ENCODE measurements around the gene HDAC8.

DNA sequence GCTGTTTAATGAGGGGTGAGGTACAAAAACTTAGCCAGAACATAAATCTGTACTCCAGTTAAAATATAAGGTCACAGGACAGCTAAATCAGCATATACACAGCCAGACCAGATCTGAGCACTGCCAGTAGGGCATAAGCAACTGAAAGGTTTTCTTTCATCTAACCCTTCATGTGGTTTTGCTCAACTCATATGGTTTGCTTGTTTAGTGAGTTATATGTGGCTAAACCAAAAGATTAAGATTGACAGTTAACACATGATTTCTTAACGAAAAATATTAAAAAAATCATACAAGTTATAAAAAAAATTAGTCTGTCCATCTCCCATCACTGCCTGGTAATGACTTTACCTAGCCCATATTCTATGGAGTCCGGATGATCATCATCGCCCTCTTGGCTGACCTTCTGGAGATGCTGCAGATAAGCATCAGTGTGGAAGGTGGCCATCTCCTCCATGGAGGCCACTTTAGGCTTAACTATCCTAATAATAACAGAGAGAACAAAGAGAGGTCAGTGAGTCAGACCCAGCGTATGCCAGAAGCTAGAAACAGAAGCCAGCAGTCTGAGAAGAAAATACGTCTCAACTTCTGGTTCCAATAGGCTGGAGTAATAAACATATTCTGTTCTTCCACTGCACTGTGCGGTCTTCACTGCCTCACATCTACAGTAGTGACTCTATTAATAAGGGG is 4.1 kb downstream of the HDAC8 start:
- no peak for TF ChIP-seq POLR2AphosphoS5 (IDR thresholded peaks at IDR 0.05)
- no peak for TF ChIP-seq EP300 (IDR thresholded peaks at IDR 0.05)
- TF ChIP-seq, protein P1, sequence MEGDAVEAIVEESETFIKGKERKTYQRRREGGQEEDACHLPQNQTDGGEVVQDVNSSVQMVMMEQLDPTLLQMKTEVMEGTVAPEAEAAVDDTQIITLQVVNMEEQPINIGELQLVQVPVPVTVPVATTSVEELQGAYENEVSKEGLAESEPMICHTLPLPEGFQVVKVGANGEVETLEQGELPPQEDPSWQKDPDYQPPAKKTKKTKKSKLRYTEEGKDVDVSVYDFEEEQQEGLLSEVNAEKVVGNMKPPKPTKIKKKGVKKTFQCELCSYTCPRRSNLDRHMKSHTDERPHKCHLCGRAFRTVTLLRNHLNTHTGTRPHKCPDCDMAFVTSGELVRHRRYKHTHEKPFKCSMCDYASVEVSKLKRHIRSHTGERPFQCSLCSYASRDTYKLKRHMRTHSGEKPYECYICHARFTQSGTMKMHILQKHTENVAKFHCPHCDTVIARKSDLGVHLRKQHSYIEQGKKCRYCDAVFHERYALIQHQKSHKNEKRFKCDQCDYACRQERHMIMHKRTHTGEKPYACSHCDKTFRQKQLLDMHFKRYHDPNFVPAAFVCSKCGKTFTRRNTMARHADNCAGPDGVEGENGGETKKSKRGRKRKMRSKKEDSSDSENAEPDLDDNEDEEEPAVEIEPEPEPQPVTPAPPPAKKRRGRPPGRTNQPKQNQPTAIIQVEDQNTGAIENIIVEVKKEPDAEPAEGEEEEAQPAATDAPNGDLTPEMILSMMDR (IDR thresholded peaks at IDR 0.05), result no peak
- no peak for TF ChIP-seq POLR2A (IDR thresholded peaks at IDR 0.05; ENCODE audit: low read depth)
